HCT116 (cell line): ENCODE results near the gene TMSB10. TPM values are rescaled to one million over a fixed set of nuclear protein-coding genes. Genes with fewer than 3 reads are reported as not detected.

Source experiments
- ATAC-seq: fragments of 200-7000 bp; cut with Tn5 transposase; 2 replicates; pipeline ENCODE4 v1.9.1; 2020; ENCODE audit warnings: mild to moderate bottlenecking, moderate library complexity
- BruUV-seq: library from RNA; stranded (reverse); fragments of 400-500 nt; replicated peaks from 2 replicates; lab custom pipeline; 2021; lab: Mats Ljungman, UMichigan
- CTCF ChIA-PET: fragments of 300-600 bp; sonication (Branson Sonifier 250); formaldehyde crosslinking; loops from one replicate; lab custom pipeline; 2021; ENCODE audit warnings: antibody characterized with exemption; lab: Charles Lee
- POLR2A ChIA-PET: fragments of 300-600, 350-600 bp; sonication (Branson Sonifier 250); formaldehyde crosslinking; loops from one replicate; lab custom pipeline; 2021; ENCODE audit warnings: antibody characterized with exemption; lab: Charles Lee
- RAD21 ChIA-PET, 2 experiments: fragments of 300-600 bp; sonication (Branson Sonifier 250); formaldehyde crosslinking; loops; one replicate each; lab custom pipeline; 2023; ENCODE audit warnings: low total read pairs in 2 of 2; ENCODE audit not compliant: uncharacterized antibody in 2 of 2, unreplicated experiment in 2 of 2, low non-redundant PET in 1 of 2; lab: Charles Lee
- DNase-seq: peaks from one replicate; pipeline ENCODE4 v3.0.0-alpha.2; 2010; ENCODE audit warnings: low read depth, low spot score
- H2AFZ ChIP-seq: fragments of 200-600 bp; shearing (Covaris generic), sonication (generic); 2 replicates; pipeline ENCODE4 v1.6.1; 2017; ENCODE audit warnings: low read depth, mixed run types, mixed read lengths, antibody characterized with exemption, low read length; ENCODE audit not compliant: poor library complexity, severe bottlenecking
- H3K27ac ChIP-seq: 2 replicates; pipeline ENCODE4 v1.5.1; 2012; ENCODE audit warnings: low read depth, low read length
- H3K27me3 ChIP-seq: fragments of 200-600 bp; sonication (generic); 2 replicates; pipeline ENCODE4 v1.6.1; 2016; ENCODE audit warnings: mixed run types, low read length, mixed read lengths; ENCODE audit not compliant: insufficient read depth
- H3K36me3 ChIP-seq, 2 experiments: fragments of 200-500 bp in 1 of 2; fragments of 200-600 bp in 1 of 2; sonication (Bioruptor generic) in 1 of 2; sonication (generic) in 1 of 2; 2 replicates each; pipeline versions ENCODE4 v1.5.1 to v1.6.1; 2014 to 2016; ENCODE audit warnings: low read length in 2 of 2, inconsistent platforms in 1 of 2, mixed read lengths in 1 of 2, mixed run types in 1 of 2; ENCODE audit not compliant: insufficient read depth in 2 of 2, control insufficient read depth in 1 of 2
- H3K4me1 ChIP-seq, 2 experiments: fragments of 200-600 bp in 1 of 2; sonication (generic) in 1 of 2; 2 replicates each; pipeline versions ENCODE4 v1.5.1 to v1.6.1; 2012 to 2017; ENCODE audit warnings: low read length in 2 of 2, inconsistent platforms in 1 of 2, mild to moderate bottlenecking in 1 of 2, mixed read lengths in 1 of 2, mixed run types in 1 of 2, moderate library complexity in 1 of 2; ENCODE audit not compliant: insufficient read depth in 2 of 2, control insufficient read depth in 1 of 2
- H3K4me2 ChIP-seq: fragments of 200-600 bp; sonication (generic); 2 replicates; pipeline ENCODE4 v1.6.1; 2017; ENCODE audit warnings: mixed run types, low read length, mixed read lengths
- H3K4me3 ChIP-seq, 2 experiments: fragments of 200-600 bp in 1 of 2; sonication (generic) in 1 of 2; replicated peaks in 1 of 2; 2 replicates each; pipeline ENCODE4 v1.5.1; 2011 to 2016; ENCODE audit warnings: low read length in 2 of 2, control low read depth in 1 of 2, low read depth in 1 of 2, mild to moderate bottlenecking in 1 of 2, mixed read lengths in 1 of 2, mixed run types in 1 of 2
- H3K79me2 ChIP-seq: fragments of 200-600 bp; sonication (generic); 2 replicates; pipeline ENCODE4 v1.6.1; 2017; ENCODE audit warnings: mild to moderate bottlenecking, mixed run types, low read length, moderate library complexity, mixed read lengths; ENCODE audit not compliant: insufficient read depth
- H3K9ac ChIP-seq: fragments of 200-600 bp; sonication (generic); 2 replicates; pipeline ENCODE4 v1.6.1; 2016; ENCODE audit warnings: low read length, mixed read lengths
- H3K9me2 ChIP-seq: fragments of 200-600 bp; sonication (generic), shearing (Covaris generic); 2 replicates; pipeline ENCODE4 v1.6.1; 2017; ENCODE audit warnings: mixed run types, mild to moderate bottlenecking, moderate library complexity; ENCODE audit not compliant: insufficient read depth
- H3K9me3 ChIP-seq, 2 experiments: fragments of 200-500 bp in 1 of 2; fragments of 200-600 bp in 1 of 2; sonication (Bioruptor generic) in 1 of 2; sonication (generic) in 1 of 2; 2 replicates each; pipeline ENCODE4 v1.6.1; 2014 to 2017; ENCODE audit warnings: low read length in 2 of 2, mixed read lengths in 2 of 2, inconsistent platforms in 1 of 2, low read depth in 1 of 2, mild to moderate bottlenecking in 1 of 2, mixed run types in 1 of 2, moderate library complexity in 1 of 2; ENCODE audit not compliant: control insufficient read depth in 1 of 2, insufficient read depth in 1 of 2
- H4K20me1 ChIP-seq: fragments of 200-600 bp; sonication (generic), shearing (Covaris generic); 2 replicates; pipeline ENCODE4 v1.6.1; 2017; ENCODE audit warnings: mixed run types, mild to moderate bottlenecking, moderate library complexity; ENCODE audit not compliant: insufficient read depth
- CBX3 ChIP-seq: IDR thresholded peaks from 2 replicates; pipeline ENCODE4 v1.6.1; 2012; ENCODE audit warnings: low read depth
- CEBPB ChIP-seq: IDR thresholded peaks from 2 replicates; pipeline ENCODE4 v1.6.1; 2012; ENCODE audit warnings: low read depth
- CTCF ChIP-seq, 3 experiments: fragments of 200-600 bp in 1 of 3; sonication (generic) in 1 of 3; IDR thresholded peaks in 2 of 3; conservative IDR thresholded peaks in 1 of 3; 2 replicates each; pipeline ENCODE4 v1.5.1; 2012 to 2017; ENCODE audit warnings: low read depth in 2 of 3, low read length in 2 of 3, antibody characterized with exemption in 1 of 3, borderline replicate concordance in 1 of 3, control low read depth in 1 of 3, mild to moderate bottlenecking in 1 of 3, mixed read lengths in 1 of 3, mixed run types in 1 of 3, moderate library complexity in 1 of 3; ENCODE audit not compliant: insufficient read depth in 1 of 3
- EGR1 ChIP-seq: IDR thresholded peaks from 2 replicates; pipeline ENCODE4 v1.6.1; 2012; ENCODE audit warnings: low read depth
- ELF1 ChIP-seq: IDR thresholded peaks from 2 replicates; pipeline ENCODE4 v1.6.1; 2012; ENCODE audit warnings: low read depth, borderline replicate concordance
- EZH2phosphoT487 ChIP-seq: fragments of 200-600 bp; IDR thresholded peaks from 2 replicates; pipeline ENCODE4 v1.6.1; 2018; ENCODE audit warnings: antibody characterized with exemption, borderline replicate concordance
- FOSL1 ChIP-seq: IDR thresholded peaks from 2 replicates; pipeline ENCODE4 v1.6.1; 2012; ENCODE audit warnings: low read depth
- JUND ChIP-seq: IDR thresholded peaks from 2 replicates; pipeline ENCODE4 v1.6.1; 2012
- POLR2A ChIP-seq: IDR thresholded peaks from 2 replicates; pipeline ENCODE4 v1.7.0; 2011; ENCODE audit warnings: borderline replicate concordance; ENCODE audit not compliant: insufficient read depth, insufficient read length; ENCODE audit errors: extremely low read depth
- SIN3A ChIP-seq: IDR thresholded peaks from 2 replicates; pipeline ENCODE4 v1.6.1; 2012; ENCODE audit warnings: low read depth
- SP1 ChIP-seq: IDR thresholded peaks from 2 replicates; pipeline ENCODE4 v1.6.1; 2012; ENCODE audit warnings: low read depth
- TCF7L2 ChIP-seq: IDR thresholded peaks from 2 replicates; pipeline ENCODE4 v1.7.0; 2011; ENCODE audit warnings: borderline replicate concordance, inconsistent platforms; ENCODE audit not compliant: insufficient read depth, insufficient read length; ENCODE audit errors: extremely low read depth
- YY1 ChIP-seq: IDR thresholded peaks from 2 replicates; pipeline ENCODE4 v1.6.1; 2011; ENCODE audit warnings: low read length, low read depth, moderate library complexity, mild to moderate bottlenecking; ENCODE audit not compliant: insufficient replicate concordance; ENCODE audit errors: extremely low read depth
- ZNF274 ChIP-seq: fragments of 200-500 bp; sonication (Bioruptor generic); IDR thresholded peaks from 2 replicates; pipeline ENCODE4 v1.6.1; 2014; ENCODE audit warnings: mild to moderate bottlenecking, low read depth, low read length, inconsistent platforms
- intact Hi-C: fragments of 100-400 bp; cut with micrococcal nuclease; formaldehyde crosslinking; loops from 2 replicates; pipeline ENCODE4 v1.10.0; 2022
- total RNA-seq: library from RNA; stranded (reverse); gene quantifications from one replicate; pipeline ENCODE4 v1.2.1, GENCODE V29; 2021; ENCODE audit not compliant: unreplicated experiment
- TF ChIP-seq, protein P1 (sequence below): IDR thresholded peaks from 2 replicates; pipeline ENCODE4 v1.6.1; 2012
- TF ChIP-seq, protein P2 (sequence below): IDR thresholded peaks from 2 replicates; pipeline ENCODE4 v1.6.1; 2011; ENCODE audit warnings: mild to moderate bottlenecking, low read length, moderate library complexity; ENCODE audit not compliant: insufficient replicate concordance; ENCODE audit errors: extremely low read depth

TMSB10 gene
- total RNA-seq, 1 experiment from 2014 or later = 2,677 TPM

DNA sequence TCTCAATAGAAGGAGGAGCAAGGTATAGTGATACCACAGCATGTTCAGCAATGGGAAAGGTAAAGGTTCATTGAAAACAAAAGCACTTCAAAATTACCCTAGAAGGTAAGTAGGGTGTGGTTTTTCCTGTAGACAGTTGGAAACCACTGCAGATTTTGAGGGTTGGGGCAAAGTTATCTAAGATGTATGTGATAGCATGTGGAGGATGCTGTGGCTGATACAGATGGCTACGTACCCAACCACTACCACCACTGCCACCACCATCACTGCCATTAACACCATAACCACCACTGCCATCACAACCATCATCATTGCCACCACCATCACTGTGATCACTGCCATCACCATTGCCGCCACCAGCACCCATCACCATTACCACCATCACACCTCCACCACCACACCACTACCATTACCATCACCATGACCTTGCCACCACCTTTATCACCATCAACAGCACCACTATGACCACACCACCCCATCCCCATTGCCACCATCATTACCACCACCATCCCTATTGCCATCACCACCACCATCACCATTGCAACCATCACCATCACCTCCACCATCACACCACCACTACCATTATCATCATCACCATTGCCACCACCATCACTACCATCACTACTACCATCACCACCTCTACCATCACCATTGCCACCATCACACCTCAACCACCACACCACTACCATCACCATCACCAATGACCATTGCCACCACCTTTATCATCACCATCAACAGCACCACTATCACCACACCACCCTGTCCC is 3.7 kb downstream of the TMSB10 start:
- no peak overlapping the region for H3K27ac ChIP-seq
- no peaks in the 10 kb centered on the region for H3K27me3 ChIP-seq
- H3K4me3 ChIP-seq = no peak overlapping the region
- ChIA-PET RAD21 (interaction anchor here in 1 of 2 experiments (0.9 kb wide), 1 partner anchor 17 kb away, joined by 3 read pairs; no protein-coding TSS in a partner anchor), POLR2A (interaction anchor here (5.8 kb wide), 1 partner anchor 13 kb away, joined by 163 read pairs; no protein-coding TSS in a partner anchor), CTCF (interaction anchor here (3.8 kb wide), 1 partner anchor 17 kb away, joined by 21 read pairs; no protein-coding TSS in a partner anchor)
- TF ChIP-seq, protein P1, sequence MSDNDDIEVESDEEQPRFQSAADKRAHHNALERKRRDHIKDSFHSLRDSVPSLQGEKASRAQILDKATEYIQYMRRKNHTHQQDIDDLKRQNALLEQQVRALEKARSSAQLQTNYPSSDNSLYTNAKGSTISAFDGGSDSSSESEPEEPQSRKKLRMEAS = no peak
- no peak for TF ChIP-seq EZH2phosphoT487
- no peak for TF ChIP-seq POLR2A
- TF ChIP-seq SP1 = no peak
- no peak for TF ChIP-seq CEBPB
- no peak for TF ChIP-seq FOSL1
- no peak for TF ChIP-seq JUND
- TF ChIP-seq CBX3 = no peak
- no peak for TF ChIP-seq EGR1
- TF ChIP-seq, protein P2, sequence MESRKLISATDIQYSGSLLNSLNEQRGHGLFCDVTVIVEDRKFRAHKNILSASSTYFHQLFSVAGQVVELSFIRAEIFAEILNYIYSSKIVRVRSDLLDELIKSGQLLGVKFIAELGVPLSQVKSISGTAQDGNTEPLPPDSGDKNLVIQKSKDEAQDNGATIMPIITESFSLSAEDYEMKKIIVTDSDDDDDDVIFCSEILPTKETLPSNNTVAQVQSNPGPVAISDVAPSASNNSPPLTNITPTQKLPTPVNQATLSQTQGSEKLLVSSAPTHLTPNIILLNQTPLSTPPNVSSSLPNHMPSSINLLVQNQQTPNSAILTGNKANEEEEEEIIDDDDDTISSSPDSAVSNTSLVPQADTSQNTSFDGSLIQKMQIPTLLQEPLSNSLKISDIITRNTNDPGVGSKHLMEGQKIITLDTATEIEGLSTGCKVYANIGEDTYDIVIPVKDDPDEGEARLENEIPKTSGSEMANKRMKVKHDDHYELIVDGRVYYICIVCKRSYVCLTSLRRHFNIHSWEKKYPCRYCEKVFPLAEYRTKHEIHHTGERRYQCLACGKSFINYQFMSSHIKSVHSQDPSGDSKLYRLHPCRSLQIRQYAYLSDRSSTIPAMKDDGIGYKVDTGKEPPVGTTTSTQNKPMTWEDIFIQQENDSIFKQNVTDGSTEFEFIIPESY = no peak
- no peak for TF ChIP-seq ELF1
- TF ChIP-seq CTCF (IDR thresholded peaks at IDR 0.05 in 2 of 3, conservative IDR thresholded peaks at IDR 0.05 in 1 of 3; ENCODE audit: borderline replicate concordance in 1 of 3, insufficient read depth in 1 of 3, low read depth in 2 of 3, low read length in 2 of 3) = no peak
- no peak for TF ChIP-seq TCF7L2
- TF ChIP-seq ZNF274 = no peak
- no peak for TF ChIP-seq YY1
- TF ChIP-seq SIN3A = no peak
- intact Hi-C loops = no loop called here
- no peak overlapping the region for H3K9ac ChIP-seq
- no peak overlapping the region for H2AFZ ChIP-seq
- H4K20me1 ChIP-seq = no peaks in the 10 kb centered on the region
- H3K79me2 ChIP-seq = peaks cover 15% of the 10 kb centered on the region
- H3K36me3 ChIP-seq = peaks cover 3 to 9% of the 10 kb centered on the region in 2 experiments; a peak in 3 of 4 replicates
- ATAC-seq (no peak), DNase-seq (no peak)
- H3K9me2 ChIP-seq = no peaks in the 10 kb centered on the region
- H3K9me3 ChIP-seq = no peaks in the 10 kb centered on the region; a peak in 1 of 4 replicates
- no TSS peak for BruUV-seq
- H3K4me2 ChIP-seq = no peak overlapping the region
- peaks cover 16 to 32% of the 10 kb centered on the region in 2 experiments for H3K4me1 ChIP-seq
